HepG2 (cell line): Measurements from ENCODE around the gene CDHR5.

Source experiments
- ATF7-NPFF ChIP-seq: sonication (generic); formaldehyde crosslinking; IDR thresholded peaks from 2 replicates; pipeline ENCODE4 v1.8.1; 2023; ENCODE audit warnings: mild to moderate bottlenecking, low read depth, missing genetic modification reagents, moderate library complexity
- CCAR2 ChIP-seq: fragments of 200-400 bp; formaldehyde crosslinking; optimal IDR thresholded peaks from 2 replicates; pipeline ENCODE3; 2018; ENCODE audit warnings: low read depth, mild to moderate bottlenecking, low read length, moderate library complexity
- EZH2 ChIP-seq: conservative IDR thresholded peaks from 2 replicates; pipeline ENCODE4 v1.6.1; 2012; ENCODE audit warnings: mild to moderate bottlenecking, low read depth, low read length, moderate library complexity
- KLF6 ChIP-seq: IDR thresholded peaks from 2 replicates; pipeline ENCODE4 v1.8.0; 2016; ENCODE audit warnings: missing biosample characterization, missing genetic modification reagents
- POLR2A ChIP-seq, 2 experiments: IDR thresholded peaks; 2 replicates each; pipeline ENCODE4 v1.6.1; 2011; ENCODE audit warnings: low read depth in 2 of 2, low read length in 2 of 2, mild to moderate bottlenecking in 1 of 2, moderate library complexity in 1 of 2; ENCODE audit not compliant: insufficient read depth in 1 of 2
- RFX5 ChIP-seq: IDR thresholded peaks from 2 replicates; pipeline ENCODE4 v1.6.1; 2011; ENCODE audit warnings: low read depth, low read length, improper control_type of control experiment
- SIN3A ChIP-seq: IDR thresholded peaks from 2 replicates; pipeline ENCODE4 v1.6.1; 2011; ENCODE audit warnings: low read depth, mild to moderate bottlenecking, control low read depth, low read length, borderline replicate concordance
- SMAD3 ChIP-seq: sonication (generic); formaldehyde crosslinking; IDR thresholded peaks from 2 replicates; pipeline ENCODE4 v1.4.0; 2020; ENCODE audit warnings: missing genetic modification reagents
- SYNCRIP ChIP-seq: fragments of 200-400 bp; formaldehyde crosslinking; IDR thresholded peaks from 2 replicates; pipeline ENCODE4 v1.6.1; 2018; ENCODE audit warnings: mild to moderate bottlenecking, low read depth, low read length; ENCODE audit not compliant: insufficient read depth
- TCF12 ChIP-seq, 2 experiments: fragments of 450-650 bp in 1 of 2; sonication (generic) in 1 of 2; formaldehyde crosslinking in 1 of 2; IDR thresholded peaks; 2 replicates each; pipeline versions ENCODE4 v1.6.1 to v1.8.0; 2017 to 2022; ENCODE audit warnings: antibody characterized with exemption in 1 of 2, mild to moderate bottlenecking in 1 of 2, missing genetic modification reagents in 1 of 2, moderate library complexity in 1 of 2
- TOE1 ChIP-seq: sonication (generic); formaldehyde crosslinking; IDR thresholded peaks from 2 replicates; pipeline ENCODE4 v1.4.0; 2020; ENCODE audit warnings: mild to moderate bottlenecking, missing genetic modification reagents
- ZNF431 ChIP-seq: sonication (generic); formaldehyde crosslinking; IDR thresholded peaks from 2 replicates; pipeline ENCODE4 v1.9.0; 2022; ENCODE audit warnings: missing genetic modification reagents, low read depth, mild to moderate bottlenecking, borderline replicate concordance

- no peak for TF ChIP-seq CCAR2
- TF ChIP-seq SYNCRIP: no peak
- no peak for TF ChIP-seq TOE1 (CRISPR knock-in tag)
- no peak for TF ChIP-seq POLR2A (IDR thresholded peaks at IDR 0.05; ENCODE audit: insufficient read depth in 1 of 2, low read depth in 2 of 2, low read length in 2 of 2)
- no peak for TF ChIP-seq RFX5
- no peak for TF ChIP-seq TCF12 (IDR thresholded peaks at IDR 0.05)
- TF ChIP-seq TCF12 (CRISPR knock-in tag; IDR thresholded peaks at IDR 0.05): no peak
- no peak for TF ChIP-seq ATF7-NPFF (CRISPR knock-in tag)
- no peak for TF ChIP-seq ZNF431
- no peak for TF ChIP-seq SIN3A
- no peak for TF ChIP-seq EZH2
- no peak for TF ChIP-seq KLF6 (CRISPR knock-in tag)
- no peak for TF ChIP-seq SMAD3
These were observed 38.0 kb upstream of the CDHR5 start for GRCh38 chr11:662689-663274.
